Stomach (tissue), 9 donors: ENCODE results near the gene MYO10. TPM values are rescaled to one million over a fixed set of nuclear protein-coding genes. Genes with fewer than 3 reads are reported as not detected.

ENCODE experiments used
- DNase-seq, 2 donors: peaks; one replicate each; pipeline versions ENCODE4 v3.0.0 to v3.0.0-alpha.2; 2013 to 2019
- H3K27ac ChIP-seq, 5 donors: fragments of 200-600 bp in 4 of 5; sonication (generic) in 4 of 5; one replicate each; pipeline ENCODE4 v1.5.1; 2013 to 2019; ENCODE audit warnings: mild to moderate bottlenecking in 1 of 5, moderate library complexity in 1 of 5
- H3K27me3 ChIP-seq, 3 donors: fragments of 200-600 bp; sonication (generic); one replicate each; pipeline ENCODE4 v1.5.1; 2017 to 2019; ENCODE audit warnings: mixed run types in 1 of 3
- H3K36me3 ChIP-seq, 4 donors: fragments of 200-600 bp; sonication (generic); 1 replicate in 3 of 4; 2 replicates in 1 of 4; pipeline ENCODE4 v1.5.1; 2016 to 2019
- H3K4me1 ChIP-seq, 4 donors: fragments of 200-600 bp; sonication (generic); one replicate each; pipeline ENCODE4 v1.5.1; 2016 to 2019
- H3K4me3 ChIP-seq, 4 donors: fragments of 200-600 bp; sonication (generic) in 3 of 4; one replicate each; pipeline ENCODE4 v1.5.1; 2016 to 2019; ENCODE audit warnings: mild to moderate bottlenecking in 1 of 4
- H3K9me3 ChIP-seq, 4 donors: fragments of 200-600 bp; sonication (generic); one replicate each; pipeline ENCODE4 v1.5.1; 2016 to 2019
- CTCF ChIP-seq, 7 experiments: fragments of 450-650 bp in 4 of 7; fragments of 200-600 bp in 3 of 7; sonication (generic) in 3 of 7; IDR thresholded peaks; one replicate each; pipeline ENCODE4 v1.5.1; 2016 to 2019; ENCODE audit warnings: antibody characterized with exemption in 7 of 7, control low read depth in 2 of 7, mild to moderate bottlenecking in 1 of 7
- EP300 ChIP-seq: sonication (generic); formaldehyde crosslinking; IDR thresholded peaks from one replicate; pipeline ENCODE4 v1.6.1; 2017; ENCODE audit warnings: antibody characterized with exemption
- POLR2A ChIP-seq, 4 donors: fragments of 450-650 bp; IDR thresholded peaks; one replicate each; pipeline ENCODE4 v1.6.1; 2016; ENCODE audit warnings: antibody characterized with exemption in 4 of 4, control low read depth in 2 of 4, mild to moderate bottlenecking in 1 of 4, moderate library complexity in 1 of 4
- POLR2AphosphoS5 ChIP-seq, 3 donors: sonication (generic); formaldehyde crosslinking; IDR thresholded peaks; one replicate each; pipeline ENCODE4 v1.6.1; 2016; ENCODE audit warnings: antibody characterized with exemption in 3 of 3
- WGBS, 5 donors: extraction: QIAGEN DNeasy Blood & Tissue Kit in 3 of 5; methylation state at CpG; one replicate each; pipeline versions ENCODE4 v1.1.5 to v1.1.7; 2013 to 2018; 5-methylcytosine and 5-hydroxymethylcytosine counted together
- intact Hi-C: fragments of 100-400 bp; cut with DNase I; formaldehyde crosslinking; loops from one replicate; pipeline ENCODE4 v1.15.1; 2023; ENCODE audit warnings: low total_unique reads
- polyA plus RNA-seq, 3 donors: library from polyadenylated mRNA; stranded (reverse); fragments of 200-250 nt; gene quantifications; one replicate each; pipeline ENCODE4 v1.2.3, GENCODE V29; 2013
- total RNA-seq, 5 donors: library from RNA; depleted of rRNA; stranded (reverse); fragments of >200 nt; gene quantifications; one replicate each; pipeline versions ENCODE4 v1.1.0 to v1.2.3, GENCODE V29; 2014 to 2016
- donor health status: healthy with polysubstance abuse.
- donor health status: Bipolar disorder and iron deficiency.
- donor health status: healthy.

Gene MYO10
- total and polyA plus RNA-seq, 8 donors, result 6.8 to 233 (median 76.5) TPM

GRCh38 chr5:16943846-16944678, 8.0 kb upstream of the MYO10 start:
- 80 to 85% (median 84%) methylated on average over 13 to 15 of the region's 15 CpGs for WGBS, 5 donors
- H3K27ac ChIP-seq, result no peak overlapping the region
- H3K27me3 ChIP-seq, result no peaks in the 10 kb centered on the region
- peaks cover 0 to 19% (median 12%) of the 10 kb centered on the region in 4 donors for H3K9me3 ChIP-seq
- H3K36me3 ChIP-seq, result no peaks in the 10 kb centered on the region
- no peaks in the 10 kb centered on the region for H3K4me1 ChIP-seq
- no peak for DNase-seq
- no peak overlapping the region for H3K4me3 ChIP-seq
- TF ChIP-seq POLR2A (IDR thresholded peaks at IDR 0.05) (no peak), CTCF (IDR thresholded peaks at IDR 0.05) (no peak), POLR2AphosphoS5 (IDR thresholded peaks at IDR 0.05) (no peak), EP300 (no peak)
- intact Hi-C loops, result no loop called here

- no peak overlapping the region for H3K4me3 ChIP-seq
- WGBS, 5 donors, result 81 to 85% (median 83%) methylated on average over 7 of the region's 7 CpGs
- peaks cover 14 to 38% (median 30%) of the 10 kb centered on the region in 4 donors for H3K4me1 ChIP-seq
- no peak for DNase-seq
- H3K36me3 ChIP-seq, result no peaks in the 10 kb centered on the region
- peaks cover 0 to 31% (median 0%) of the 10 kb centered on the region in 3 donors for H3K27me3 ChIP-seq
- TF ChIP-seq EP300 (no peak), CTCF (IDR thresholded peaks at IDR 0.05) (no peak), POLR2A (IDR thresholded peaks at IDR 0.05) (no peak), POLR2AphosphoS5 (IDR thresholded peaks at IDR 0.05) (no peak)
- intact Hi-C loops, result loop anchor here (10.0 kb wide), 3 partner anchors 133 to 247 kb away; no protein-coding TSS in a partner anchor
- no peaks in the 10 kb centered on the region for H3K9me3 ChIP-seq
- H3K27ac ChIP-seq, result peak overlapping the region; percentile 88 to 97 (median 91)
Observed at GRCh38 chr5:16937503-16938161, 1.5 kb upstream of the MYO10 start.

- Histone ChIP-seq H3K9me3 (no peaks in the 10 kb centered on the region), H3K36me3 (no peaks in the 10 kb centered on the region), H3K27me3 (peaks cover 0 to 31% (median 0%) of the 10 kb centered on the region in 3 donors), H3K4me3 (peak overlapping the region; percentile 67 to 91 (median 88)), H3K4me1 (peaks cover 19 to 44% (median 36%) of the 10 kb centered on the region in 4 donors), H3K27ac (peak overlapping the region; percentile 88 to 97 (median 91))
- 11 to 27% (median 14%) methylated on average over 11 of the region's 11 CpGs for WGBS, 5 donors
- DNase-seq, result peak; percentile 77 to 88
- TF ChIP-seq POLR2AphosphoS5 (IDR thresholded peaks at IDR 0.05) (peak in 1 of 3 donors; percentile 61), CTCF (IDR thresholded peaks at IDR 0.05) (no peak)
- intact Hi-C loops, result loop anchor here (10.0 kb wide), 3 partner anchors 132 to 248 kb away; no protein-coding TSS in a partner anchor
Observed at GRCh38 chr5:16936989-16937438, 926 bp upstream of the MYO10 start.
